Measurements from ENCODE around the gene NOB1.
A peak's percentile ranks its signal among the peaks of the same experiment; 100 is the strongest.

NOB1 gene

GRCh38 chr16:69754469-69755310 is at the start of gene NOB1:
Gene NOB1 (minus strand): TSS chr16:69754926. CDS start chr16:69754910, 16 bp downstream.
- in situ Hi-C loops (cut with HindIII; ENCODE audit: low sequenced_read_pairs), result loop anchor here (25.0 kb wide), 1 partner anchor 342 kb away; the partner anchor contains the start of gene CYB5B
- peak within 1 kb of the TSS; percentile 98 for H3K4me3 ChIP-seq (ENCODE audit: low read depth, low read length)
- TF ChIP-seq, protein P1, sequence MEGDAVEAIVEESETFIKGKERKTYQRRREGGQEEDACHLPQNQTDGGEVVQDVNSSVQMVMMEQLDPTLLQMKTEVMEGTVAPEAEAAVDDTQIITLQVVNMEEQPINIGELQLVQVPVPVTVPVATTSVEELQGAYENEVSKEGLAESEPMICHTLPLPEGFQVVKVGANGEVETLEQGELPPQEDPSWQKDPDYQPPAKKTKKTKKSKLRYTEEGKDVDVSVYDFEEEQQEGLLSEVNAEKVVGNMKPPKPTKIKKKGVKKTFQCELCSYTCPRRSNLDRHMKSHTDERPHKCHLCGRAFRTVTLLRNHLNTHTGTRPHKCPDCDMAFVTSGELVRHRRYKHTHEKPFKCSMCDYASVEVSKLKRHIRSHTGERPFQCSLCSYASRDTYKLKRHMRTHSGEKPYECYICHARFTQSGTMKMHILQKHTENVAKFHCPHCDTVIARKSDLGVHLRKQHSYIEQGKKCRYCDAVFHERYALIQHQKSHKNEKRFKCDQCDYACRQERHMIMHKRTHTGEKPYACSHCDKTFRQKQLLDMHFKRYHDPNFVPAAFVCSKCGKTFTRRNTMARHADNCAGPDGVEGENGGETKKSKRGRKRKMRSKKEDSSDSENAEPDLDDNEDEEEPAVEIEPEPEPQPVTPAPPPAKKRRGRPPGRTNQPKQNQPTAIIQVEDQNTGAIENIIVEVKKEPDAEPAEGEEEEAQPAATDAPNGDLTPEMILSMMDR (IDR thresholded peaks at IDR 0.05; ENCODE audit: low read depth, low read length, missing control alignments), result peak; percentile 97
- DNase-seq (ENCODE audit: low read depth), result peak; percentile 94

DNA sequence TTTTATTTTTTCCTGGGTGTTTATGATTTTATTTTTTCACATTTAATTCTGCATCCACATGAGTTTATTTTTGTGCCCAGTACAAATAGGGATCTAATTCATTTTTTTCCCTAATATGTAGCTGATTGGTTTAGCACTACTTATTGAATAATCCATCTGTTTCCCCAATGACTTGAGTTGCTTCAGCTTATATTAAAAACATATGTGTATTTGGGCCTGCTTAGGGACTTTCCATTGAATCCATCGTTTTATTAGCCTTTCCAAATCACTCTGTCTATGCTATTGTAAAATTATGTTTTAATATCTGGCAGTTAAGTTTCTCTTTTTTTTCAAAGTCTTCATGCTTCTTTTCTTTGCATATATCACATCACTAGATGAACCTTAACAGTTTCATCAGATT is 49.6 kb upstream of the NOB1 start:
- no peak for DNase-seq (ENCODE audit: low read depth)
- H3K4me3 ChIP-seq (ENCODE audit: low read depth, low read length), result no peak overlapping the region
- TF ChIP-seq, protein P1 (IDR thresholded peaks at IDR 0.05; ENCODE audit: low read depth, low read length, missing control alignments), result no peak
- in situ Hi-C loops (cut with HindIII; ENCODE audit: low sequenced_read_pairs), result no loop called here

- DNase-seq (ENCODE audit: low read depth), result no peak
- TF ChIP-seq, protein P1 (IDR thresholded peaks at IDR 0.05; ENCODE audit: low read depth, low read length, missing control alignments), result no peak
- no peak overlapping the region for H3K4me3 ChIP-seq (ENCODE audit: low read depth, low read length)
- in situ Hi-C loops (cut with HindIII; ENCODE audit: low sequenced_read_pairs), result no loop called here
These were observed 44.9 kb upstream of the NOB1 start for GRCh38 chr16:69799611-69800031.

DNA sequence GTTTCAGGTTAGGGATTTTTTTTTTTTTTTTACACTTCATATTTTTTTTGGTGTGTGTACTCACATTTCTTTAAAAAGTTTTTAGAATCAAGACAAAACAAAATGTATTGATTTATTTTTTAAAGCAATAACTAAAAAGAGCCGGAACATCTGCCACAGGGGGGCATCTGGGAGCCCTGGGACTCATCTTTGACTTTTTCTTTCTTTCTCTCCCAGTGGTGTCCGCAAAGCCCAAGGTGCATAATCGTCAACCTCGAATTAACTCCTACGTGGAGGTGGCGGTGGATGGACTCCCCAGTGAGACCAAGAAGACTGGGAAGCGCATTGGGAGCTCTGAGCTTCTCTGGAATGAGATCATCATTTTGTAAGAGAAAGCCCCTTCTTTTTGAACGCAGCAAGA is 43.7 kb upstream of the NOB1 start:
- in situ Hi-C loops (cut with HindIII; ENCODE audit: low sequenced_read_pairs), result no loop called here
- no peak for DNase-seq (ENCODE audit: low read depth)
- TF ChIP-seq, protein P1 (IDR thresholded peaks at IDR 0.05; ENCODE audit: low read depth, low read length, missing control alignments), result peak; percentile 57
- no peak overlapping the region for H3K4me3 ChIP-seq (ENCODE audit: low read depth, low read length)

DNA sequence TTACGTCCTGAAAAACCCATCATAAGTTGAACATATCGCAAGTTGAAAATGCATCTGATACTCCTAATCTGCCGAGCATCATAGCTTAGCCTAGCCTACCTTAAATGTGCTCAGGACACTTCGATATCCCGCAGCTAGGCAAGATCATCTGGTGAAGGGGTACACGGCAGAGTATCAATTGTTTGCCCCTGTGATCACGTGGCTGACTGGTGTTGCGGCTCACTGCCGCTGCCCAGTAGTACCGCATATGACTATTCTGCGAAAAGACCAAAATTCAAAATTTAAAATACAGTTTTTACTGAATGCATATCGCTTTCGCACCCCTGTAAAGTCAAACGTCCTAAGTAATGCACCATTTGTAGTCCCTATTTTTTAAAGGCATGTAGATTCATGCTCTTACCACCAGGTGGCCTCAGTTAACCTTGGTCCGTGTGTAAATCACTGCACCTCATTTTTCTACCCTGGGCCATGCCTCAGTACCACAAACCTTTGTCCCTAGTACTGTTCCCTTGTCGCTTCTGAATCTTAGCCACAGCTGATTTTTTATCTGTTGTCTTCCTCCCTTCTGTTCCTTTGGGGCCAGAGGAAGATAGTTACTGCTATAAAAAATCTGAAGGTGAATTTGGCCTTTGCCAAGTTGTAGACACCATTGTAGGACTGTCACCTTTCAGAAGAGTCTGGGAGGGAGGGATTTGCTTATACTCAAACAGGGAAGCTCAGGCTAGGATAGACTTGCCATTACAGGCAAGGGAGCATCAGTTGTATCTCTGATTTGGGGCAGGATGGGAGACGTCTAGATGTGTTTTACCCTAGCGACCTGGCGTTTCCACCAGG is 41.8 kb upstream of the NOB1 start:
- TF ChIP-seq, protein P1 (IDR thresholded peaks at IDR 0.05; ENCODE audit: low read depth, low read length, missing control alignments), result peak; percentile 83
- peak overlapping the region; percentile 9 for H3K4me3 ChIP-seq (ENCODE audit: low read depth, low read length)
- in situ Hi-C loops (cut with HindIII; ENCODE audit: low sequenced_read_pairs), result no loop called here
- peak; percentile 66 for DNase-seq (ENCODE audit: low read depth)

DNA sequence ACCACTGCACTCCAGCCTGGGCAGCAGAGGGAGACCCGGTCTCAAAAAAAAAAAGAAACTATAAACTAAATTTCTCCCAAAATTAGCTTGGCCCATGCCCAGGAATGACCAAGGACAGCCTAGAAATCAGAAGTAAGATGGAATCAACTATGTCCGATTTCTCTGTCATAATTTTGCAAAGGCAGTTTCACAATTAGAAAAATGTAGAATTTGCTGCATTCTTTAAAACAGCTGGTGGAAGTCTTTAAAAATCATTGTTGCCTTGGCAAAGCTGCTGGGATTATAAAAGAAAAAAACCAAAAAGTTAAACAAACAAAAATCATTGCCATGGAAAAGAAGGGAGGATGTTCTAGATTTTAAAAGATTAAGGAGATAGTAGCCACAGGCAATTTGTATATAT is 39.8 kb upstream of the NOB1 start:
- in situ Hi-C loops (cut with HindIII; ENCODE audit: low sequenced_read_pairs), result no loop called here
- TF ChIP-seq, protein P1 (IDR thresholded peaks at IDR 0.05; ENCODE audit: low read depth, low read length, missing control alignments), result no peak
- no peak overlapping the region for H3K4me3 ChIP-seq (ENCODE audit: low read depth, low read length)
- no peak for DNase-seq (ENCODE audit: low read depth)

Measured in astrocyte of the cerebellum (primary cell).